ENCODE measurements around the gene EMC10.

GRCh38 chr19:50518091-50519005, 42.0 kb downstream of the EMC10 start:
- TF ChIP-seq CTCF (IDR thresholded peaks at IDR 0.05) (no peak), POLR2A (IDR thresholded peaks at IDR 0.05) (no peak)
